GM21529 (cell line): ENCODE results near the gene LRRC10B.

ENCODE experiments used
- ATAC-seq: cut with Tn5 transposase; IDR thresholded peaks from one replicate; pipeline ENCODE4 v1.9.1; 2021; ENCODE audit not compliant: unreplicated experiment

LRRC10B gene

GRCh38 chr11:61544466-61544865 lies 35.9 kb downstream of the LRRC10B start:
- ATAC-seq: no peak

DNA sequence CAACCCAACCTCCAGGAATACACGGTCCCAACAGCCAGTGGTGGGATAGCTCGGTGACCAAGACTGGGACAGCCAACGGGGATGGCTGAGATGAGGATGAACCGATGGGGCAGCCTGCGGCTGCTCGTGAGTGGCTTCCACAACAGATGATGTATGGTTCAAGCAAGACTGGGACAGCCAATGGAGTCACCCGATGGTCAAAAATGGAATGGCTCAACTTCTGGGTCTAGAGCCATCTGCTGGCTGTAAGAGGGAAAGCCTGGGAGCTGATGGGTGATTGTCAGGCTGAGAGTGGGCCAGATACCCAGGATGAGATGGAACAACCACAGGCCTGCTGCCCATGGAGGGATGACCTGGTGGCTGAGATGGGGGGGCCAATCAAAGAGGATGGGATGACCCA lies 36.8 kb downstream of the LRRC10B start:
- no peak for ATAC-seq

DNA sequence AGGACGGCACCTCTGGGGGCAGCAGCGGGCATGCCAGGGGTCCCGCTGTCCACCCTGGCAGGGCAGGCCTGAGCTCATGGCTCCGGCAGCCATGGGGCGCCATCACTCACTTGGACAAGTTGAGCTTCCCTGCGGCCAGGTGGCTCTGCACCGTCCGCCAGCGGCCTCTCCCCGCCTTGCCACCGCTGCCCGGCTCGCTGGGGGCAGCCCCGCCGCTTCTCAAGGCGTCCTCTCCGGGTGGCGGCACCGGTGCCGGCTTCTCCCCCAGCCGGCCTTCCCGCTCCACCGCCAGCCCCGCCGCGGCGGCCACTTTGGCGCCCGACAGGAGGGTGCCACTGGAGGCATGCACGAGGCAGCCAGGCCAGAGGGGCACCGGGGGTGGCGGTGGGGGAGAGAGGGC lies 37.4 kb downstream of the LRRC10B start:
- no peak for ATAC-seq

GRCh38 chr11:61546663-61547062 lies 38.1 kb downstream of the LRRC10B start:
- ATAC-seq: no peak

GRCh38 chr11:61547246-61547645 lies 38.7 kb downstream of the LRRC10B start:
- ATAC-seq: no peak

DNA sequence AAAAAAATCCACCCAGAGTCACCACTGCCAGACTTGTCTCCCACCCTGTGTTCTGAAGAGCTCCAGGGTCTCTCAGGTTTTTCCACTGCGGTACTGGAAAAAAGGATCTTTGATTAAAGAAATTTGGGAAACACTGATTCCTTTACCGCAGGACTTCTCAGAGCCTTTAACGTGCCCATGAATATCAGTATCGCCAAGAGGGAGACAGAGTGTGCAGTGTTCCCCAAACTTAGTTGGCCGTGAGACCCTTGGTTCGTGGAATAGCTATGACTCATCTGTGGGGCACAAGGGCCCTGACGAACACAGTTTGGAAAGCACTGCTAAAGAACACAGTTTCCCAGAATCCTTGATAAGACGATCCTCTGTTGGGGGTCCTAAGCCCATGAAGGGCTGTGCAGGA lies 40.6 kb downstream of the LRRC10B start:
- ATAC-seq: no peak

- no peak for ATAC-seq
Measured at GRCh38 chr11:61549662-61550568, 41.4 kb downstream of the LRRC10B start.

GRCh38 chr11:61550665-61551227 lies 42.2 kb downstream of the LRRC10B start:
- ATAC-seq: no peak

DNA sequence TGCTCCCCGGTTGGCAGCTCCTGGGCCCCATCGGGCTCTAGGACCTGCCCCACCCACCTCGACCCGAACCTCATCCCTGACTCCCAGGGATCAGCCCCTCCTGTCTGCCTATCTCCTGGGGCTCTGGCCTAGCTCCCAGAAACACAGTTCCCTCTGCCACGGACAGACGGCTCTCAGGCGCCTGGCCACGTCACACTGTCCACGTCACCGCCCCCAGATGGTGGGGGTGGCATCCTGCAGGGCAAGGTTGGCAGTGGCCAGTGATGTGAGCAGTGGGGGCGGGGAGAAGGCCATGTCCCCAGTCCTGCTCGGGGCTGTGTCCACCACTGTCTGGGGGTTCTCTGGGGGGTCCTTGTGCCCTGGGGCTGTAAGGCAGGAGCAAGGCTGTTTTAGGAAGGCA lies 43.1 kb downstream of the LRRC10B start:
- no peak for ATAC-seq

GRCh38 chr11:61552108-61552635 lies 43.6 kb downstream of the LRRC10B start:
- ATAC-seq: no peak

DNA sequence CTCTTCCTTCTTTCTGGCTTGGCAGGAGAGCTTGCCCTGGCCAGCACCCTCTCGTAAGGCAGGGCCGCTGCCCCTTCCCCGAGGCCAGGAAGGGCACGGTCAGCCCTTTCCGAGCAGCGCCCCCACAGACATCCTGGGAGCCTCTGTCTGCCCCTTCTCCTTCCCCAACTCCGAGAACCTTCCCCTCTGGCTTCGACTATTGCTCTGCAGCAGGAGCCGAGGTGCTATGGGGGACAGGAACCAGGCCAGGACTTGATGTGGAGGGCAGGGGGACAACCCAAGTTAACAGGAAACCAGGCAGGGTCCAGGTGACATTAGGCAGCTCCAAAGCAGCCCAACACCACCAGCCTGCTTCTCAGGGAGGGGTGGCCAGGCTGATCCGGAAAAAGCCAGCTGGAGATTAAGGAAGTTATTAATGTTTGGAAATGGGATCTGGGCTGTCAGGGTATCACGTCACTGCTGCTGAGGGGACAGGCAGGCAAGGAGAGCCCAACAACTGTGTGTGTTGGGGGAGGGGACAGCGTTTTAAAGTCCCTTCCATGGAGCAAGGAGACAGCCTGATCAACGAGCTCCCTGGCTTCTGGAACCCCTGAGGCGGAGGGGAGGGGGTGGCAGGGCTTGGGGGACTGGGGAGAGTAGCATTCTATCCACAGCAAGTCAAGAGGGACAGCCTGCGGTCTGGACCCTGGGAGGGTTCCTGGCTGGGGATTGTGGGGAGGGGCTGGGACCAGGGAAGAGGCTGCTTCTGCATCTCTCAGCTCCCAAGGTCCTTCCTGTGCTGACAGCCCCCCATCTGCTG lies 45.0 kb downstream of the LRRC10B start:
- no peak for ATAC-seq

- no peak for ATAC-seq
Measured at GRCh38 chr11:61554172-61554988, 45.8 kb downstream of the LRRC10B start.

DNA sequence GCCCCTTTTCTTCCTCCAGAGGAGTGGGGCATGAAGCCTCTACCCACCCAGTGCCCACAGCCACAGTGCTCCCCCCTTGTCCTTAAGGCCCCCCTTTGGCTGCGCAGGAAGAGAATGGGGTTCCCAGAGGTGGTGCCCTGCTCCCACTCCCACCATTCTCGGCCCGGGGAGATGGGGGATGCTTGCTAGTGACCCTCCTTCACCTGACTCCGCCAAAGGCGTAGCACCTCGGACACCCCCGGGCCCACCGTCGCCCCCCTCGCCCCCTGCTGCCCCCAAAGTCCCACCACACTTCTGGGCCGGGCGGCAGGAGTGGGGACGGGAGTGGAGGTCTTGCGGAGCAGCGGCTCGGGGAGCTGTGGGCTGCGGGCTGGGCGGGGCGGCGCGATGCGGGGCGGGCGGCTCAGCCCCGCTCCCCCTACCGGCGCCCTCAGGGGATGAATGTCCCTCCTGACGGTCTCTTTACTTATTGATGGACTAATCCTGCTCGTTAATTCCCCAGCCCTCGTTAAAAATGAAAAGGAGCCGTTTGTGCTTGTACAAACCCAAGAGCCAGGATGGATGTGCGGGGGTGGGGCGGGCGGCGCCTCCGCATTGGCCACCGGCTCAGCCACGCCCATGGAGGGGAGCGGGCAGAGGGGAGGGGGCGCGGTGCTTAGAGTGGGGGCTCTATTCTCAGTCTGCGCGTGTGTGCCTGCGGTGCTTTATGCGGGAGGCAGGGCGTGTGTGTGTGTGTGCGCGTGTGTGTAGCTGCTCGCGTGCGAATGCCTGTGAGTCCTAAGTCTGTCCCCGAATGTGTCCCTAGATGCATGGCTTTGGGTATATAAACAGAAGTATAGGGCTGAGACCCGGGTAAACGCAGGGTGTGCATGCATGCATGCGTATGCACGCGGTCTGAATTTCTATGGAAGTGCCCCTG lies 46.8 kb downstream of the LRRC10B start:
- no peak for ATAC-seq

GRCh38 chr11:61555978-61556377 lies 47.4 kb downstream of the LRRC10B start:
- ATAC-seq: no peak

GRCh38 chr11:61556621-61557020 lies 48.1 kb downstream of the LRRC10B start:
- no peak for ATAC-seq
